ENCODE data around the gene SMARCA2. TPM values are rescaled to one million over a fixed set of nuclear protein-coding genes. Genes with fewer than 3 reads are reported as not detected.

The SMARCA2 gene
- total and polyA plus RNA-seq, 10 of the 15 experiments (the other 5 are each of a cell fraction or from before 2014, with no cell fraction given), result 100 to 392 (median 204) TPM

GRCh38 chr9:2152966-2153629 lies 138.0 kb downstream of the SMARCA2 start:
- Histone ChIP-seq H3K4me1 (ENCODE audit: control insufficient read depth, insufficient read depth, low read length) (peaks cover 12% of the 10 kb centered on the region), H3K4me2 (ENCODE audit: control insufficient read depth, insufficient read depth) (no peak overlapping the region), H3K79me2 (ENCODE audit: control insufficient read depth, insufficient read depth, low read length) (peaks cover 59% of the 10 kb centered on the region), H3K36me3 (ENCODE audit: control insufficient read depth in 2 of 2, insufficient read depth in 2 of 2, low read length in 1 of 2) (peaks cover 6 to 9% of the 10 kb centered on the region in 2 experiments), H3K27me3 (replicated peaks in 1 of 2; ENCODE audit: control insufficient read depth in 2 of 2, insufficient read depth in 2 of 2, low read length in 1 of 2) (no peaks in the 10 kb centered on the region), H3K9ac (ENCODE audit: control insufficient read depth, insufficient read depth, low read length) (no peak overlapping the region), H3K4me3 (no peak overlapping the region), H2AFZ (ENCODE audit: control insufficient read depth, low read depth, low read length) (no peak overlapping the region), H3K9me3 (replicated peaks; ENCODE audit: control insufficient read depth, insufficient read depth, low read length) (peaks cover 16% of the 10 kb centered on the region), H3K27ac (ENCODE audit: control insufficient read depth, insufficient read depth) (no peak overlapping the region), H4K20me1 (ENCODE audit: control insufficient read depth, insufficient read depth) (no peaks in the 10 kb centered on the region)
- in situ Hi-C loops (cut with MboI), result no loop called here
- FAIRE-seq (no peak), ATAC-seq (no peak), DNase-seq (ENCODE audit: low read depth, low spot score) (no peak)
- SMC1A ChIA-PET (ENCODE audit: uncharacterized antibody, unreplicated experiment), result no interaction called here
- intact Hi-C loops (cut with micrococcal nuclease; ENCODE audit: unreplicated experiment), result loop anchor here (10.0 kb wide), 1 partner anchor 572 kb away; no protein-coding TSS in a partner anchor
- BruUV-seq (replicated peaks), result no TSS peak
- WGBS (ENCODE audit: insufficient coverage, insufficient replicate concordance, low lambda C conversion rate, missing lambda C conversion rate), result 84% methylated on average over 9 of the region's 10 CpGs
- RAD21 ChIA-PET (ENCODE audit: unreplicated experiment), result no interaction called here
- no peak for TF ChIP-seq BCL3 (IDR thresholded peaks at IDR 0.05; ENCODE audit: borderline replicate concordance, insufficient read depth, low read depth, low read length, poor library complexity, severe bottlenecking)
- TF ChIP-seq BHLHE40 (IDR thresholded peaks at IDR 0.05; ENCODE audit: borderline replicate concordance in 1 of 2, low read depth in 2 of 2, low read length in 1 of 2), result no peak
- no peak for TF ChIP-seq FOS (IDR thresholded peaks at IDR 0.05; ENCODE audit: borderline replicate concordance, extremely low read depth, insufficient read length)
- TF ChIP-seq ATF3 (IDR thresholded peaks at IDR 0.05; ENCODE audit: borderline replicate concordance, extremely low read depth, low read depth, low read length), result no peak
- no peak for TF ChIP-seq RAD51 (IDR thresholded peaks at IDR 0.05)
- no peak for TF ChIP-seq KLF5 (IDR thresholded peaks at IDR 0.05; ENCODE audit: partially characterized antibody)
- no peak for TF ChIP-seq ZZZ3 (IDR thresholded peaks at IDR 0.05; ENCODE audit: control insufficient read depth, insufficient read length, low read depth)
- no peak for TF ChIP-seq SIN3A (IDR thresholded peaks at IDR 0.05; ENCODE audit: low read depth, low read length)
- POLR2A ChIA-PET, result no interaction called here
- CTCF ChIA-PET, result interaction anchor here (1.1 kb wide), 1 partner anchor 10 kb away, joined by 3 read pairs; no protein-coding TSS in a partner anchor

All from GM12878 (cell line).